ENCODE results near the gene SNN. TPM values are rescaled to one million over a fixed set of nuclear protein-coding genes. Genes with fewer than 3 reads are reported as not detected.

The SNN gene
- total RNA-seq, 2 donors from 2014 or later, result 3.3 to 4.9 TPM

- Mint-ChIP-seq H3K36me3 (ENCODE audit: low read depth) (no peaks in the 10 kb centered on the region), H3K4me3 (peak overlapping the region; percentile 79), H3K4me1 (peaks cover 18% of the 10 kb centered on the region), H3K27me3 (no peaks in the 10 kb centered on the region), H3K27ac (no peak overlapping the region), H3K9me3 (no peaks in the 10 kb centered on the region)
- ATAC-seq (replicated peaks), result no peak
Measured at GRCh38 chr16:11668623-11669379, 546 bp downstream of the SNN start.

- H3K4me3 Mint-ChIP-seq, result peak overlapping the region; percentile 79
- H3K27me3 Mint-ChIP-seq, result no peaks in the 10 kb centered on the region
- no peaks in the 10 kb centered on the region for H3K9me3 Mint-ChIP-seq
- H3K36me3 Mint-ChIP-seq (ENCODE audit: low read depth), result no peaks in the 10 kb centered on the region
- peak overlapping the region; percentile 46 for H3K27ac Mint-ChIP-seq
- ATAC-seq (replicated peaks), result no peak
- H3K4me1 Mint-ChIP-seq, result peaks cover 18% of the 10 kb centered on the region
Measured at GRCh38 chr16:11669380-11670146, 1.3 kb downstream of the SNN start.

- peak; percentile 62 for ATAC-seq (replicated peaks)
- H3K4me3 Mint-ChIP-seq, result peak overlapping the region; percentile 79
- H3K27ac Mint-ChIP-seq, result peak overlapping the region; percentile 70
- H3K36me3 Mint-ChIP-seq (ENCODE audit: low read depth), result no peaks in the 10 kb centered on the region
- H3K9me3 Mint-ChIP-seq, result no peaks in the 10 kb centered on the region
- peaks cover 24% of the 10 kb centered on the region for H3K4me1 Mint-ChIP-seq
- H3K27me3 Mint-ChIP-seq, result no peaks in the 10 kb centered on the region
Measured at GRCh38 chr16:11670171-11671131, 2.2 kb downstream of the SNN start.

GRCh38 chr16:11671271-11671670 lies 3.0 kb downstream of the SNN start:
- Mint-ChIP-seq H3K36me3 (ENCODE audit: low read depth) (no peaks in the 10 kb centered on the region), H3K4me1 (peaks cover 22% of the 10 kb centered on the region), H3K27ac (no peak overlapping the region), H3K9me3 (no peaks in the 10 kb centered on the region), H3K27me3 (no peaks in the 10 kb centered on the region), H3K4me3 (peak overlapping the region; percentile 79)
- no peak for ATAC-seq (replicated peaks)

- no peak for ATAC-seq (replicated peaks)
- no peaks in the 10 kb centered on the region for H3K36me3 Mint-ChIP-seq (ENCODE audit: low read depth)
- no peak overlapping the region for H3K27ac Mint-ChIP-seq
- peaks cover 18% of the 10 kb centered on the region for H3K4me1 Mint-ChIP-seq
- H3K9me3 Mint-ChIP-seq, result no peaks in the 10 kb centered on the region
- no peaks in the 10 kb centered on the region for H3K27me3 Mint-ChIP-seq
- H3K4me3 Mint-ChIP-seq, result peak overlapping the region; percentile 79
Measured at GRCh38 chr16:11671676-11672075, 3.4 kb downstream of the SNN start.

GRCh38 chr16:11672206-11673090 lies 4.2 kb downstream of the SNN start:
- peak overlapping the region; percentile 42 for H3K4me3 Mint-ChIP-seq
- peaks cover 18% of the 10 kb centered on the region for H3K4me1 Mint-ChIP-seq
- peaks cover 6% of the 10 kb centered on the region for H3K36me3 Mint-ChIP-seq (ENCODE audit: low read depth)
- H3K27me3 Mint-ChIP-seq, result no peaks in the 10 kb centered on the region
- no peaks in the 10 kb centered on the region for H3K9me3 Mint-ChIP-seq
- peak overlapping the region; percentile 71 for H3K27ac Mint-ChIP-seq
- no peak for ATAC-seq (replicated peaks)

GRCh38 chr16:11673091-11674000 lies 5.1 kb downstream of the SNN start:
- ATAC-seq (replicated peaks), result no peak
- Mint-ChIP-seq H3K9me3 (no peaks in the 10 kb centered on the region), H3K36me3 (ENCODE audit: low read depth) (peaks cover 15% of the 10 kb centered on the region), H3K27ac (peak overlapping the region; percentile 71), H3K4me1 (peaks cover 20% of the 10 kb centered on the region), H3K27me3 (no peaks in the 10 kb centered on the region), H3K4me3 (peak overlapping the region; percentile 42)

GRCh38 chr16:11674001-11674817 lies 6.0 kb downstream of the SNN start:
- Mint-ChIP-seq H3K4me1 (peaks cover 26% of the 10 kb centered on the region), H3K27ac (peak overlapping the region; percentile 78)

GRCh38 chr16:11674818-11675560 lies 6.7 kb downstream of the SNN start:
- H3K4me1 Mint-ChIP-seq, result peaks cover 28% of the 10 kb centered on the region
- H3K27ac Mint-ChIP-seq, result peak overlapping the region; percentile 78
- H3K4me3 Mint-ChIP-seq, result no peak overlapping the region
- no peak for ATAC-seq (replicated peaks)
- H3K9me3 Mint-ChIP-seq, result no peaks in the 10 kb centered on the region
- H3K36me3 Mint-ChIP-seq (ENCODE audit: low read depth), result peaks cover 32% of the 10 kb centered on the region
- no peaks in the 10 kb centered on the region for H3K27me3 Mint-ChIP-seq

More at GRCh38 chr16:11674001-11674817, 6.0 kb downstream of the SNN start:
- no peak overlapping the region for H3K4me3 Mint-ChIP-seq
- H3K27me3 Mint-ChIP-seq, result no peaks in the 10 kb centered on the region
- no peak for ATAC-seq (replicated peaks)
- peaks cover 24% of the 10 kb centered on the region for H3K36me3 Mint-ChIP-seq (ENCODE audit: low read depth)
- no peaks in the 10 kb centered on the region for H3K9me3 Mint-ChIP-seq

- Mint-ChIP-seq H3K4me3 (no peak overlapping the region), H3K27me3 (no peaks in the 10 kb centered on the region), H3K36me3 (ENCODE audit: low read depth) (peaks cover 40% of the 10 kb centered on the region), H3K9me3 (no peaks in the 10 kb centered on the region), H3K4me1 (peaks cover 21% of the 10 kb centered on the region), H3K27ac (peak overlapping the region; percentile 78)
- ATAC-seq (replicated peaks), result peak; percentile 81
Measured at GRCh38 chr16:11675561-11676511, 7.6 kb downstream of the SNN start.

- no peak overlapping the region for H3K4me3 Mint-ChIP-seq
- H3K4me1 Mint-ChIP-seq, result peaks cover 30% of the 10 kb centered on the region
- no peak overlapping the region for H3K27ac Mint-ChIP-seq
- H3K9me3 Mint-ChIP-seq, result no peaks in the 10 kb centered on the region
- ATAC-seq (replicated peaks), result no peak
- no peaks in the 10 kb centered on the region for H3K27me3 Mint-ChIP-seq
- H3K36me3 Mint-ChIP-seq (ENCODE audit: low read depth), result peaks cover 50% of the 10 kb centered on the region
Measured at GRCh38 chr16:11676799-11677198, 8.5 kb downstream of the SNN start.

All from activated T-helper 17 cell treated with anti-CD3 and anti-CD28 coated beads, Interleukin-2, amount 50 U/mL, for 72 hours (primary cell).